ENCODE data around the gene KMT2C. TPM values are rescaled to one million over a fixed set of nuclear protein-coding genes. Genes with fewer than 3 reads are reported as not detected.

KMT2C gene
- total RNA-seq, 1 experiment from 2014 or later: 45.4 TPM

DNA sequence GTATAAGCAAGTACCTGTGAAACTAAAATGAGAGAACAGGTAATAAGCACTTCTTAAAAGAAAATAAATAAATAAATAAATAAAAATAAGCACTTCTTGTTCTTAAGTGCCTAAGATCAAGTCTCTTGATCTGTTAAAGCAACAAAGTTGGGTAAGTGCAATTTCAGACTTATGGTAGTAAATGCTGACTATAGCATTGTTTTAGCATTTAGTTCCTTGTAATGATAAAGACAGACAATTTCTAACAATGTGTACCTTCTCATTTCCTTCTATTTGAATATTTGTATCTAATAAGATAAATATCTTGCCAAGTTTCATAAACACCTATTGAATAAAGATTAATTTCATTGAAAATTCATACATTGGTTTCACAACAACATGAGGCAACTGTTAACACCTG, 323.0 kb downstream of the KMT2C start:
- Mint-ChIP-seq H3K4me3 (no peak overlapping the region), H3K27ac (no peak overlapping the region), H3K9me3 (peaks cover 5% of the 10 kb centered on the region; the same call in 1 of the 2 replicates), H3K4me1 (no peaks in the 10 kb centered on the region), H3K27me3 (ENCODE audit: low read depth) (no peaks in the 10 kb centered on the region), H3K36me3 (peaks cover 27% of the 10 kb centered on the region)
- DNase-seq (ENCODE audit: low spot score) (no peak), ATAC-seq (no peak)
- ChIA-PET CTCF (no interaction called here), POLR2A (no interaction called here)
- no peak for TF ChIP-seq ZNF416 (CRISPR knock-in tag; IDR thresholded peaks at IDR 0.05)
- TF ChIP-seq PRRX2 (CRISPR knock-in tag; IDR thresholded peaks at IDR 0.05): no peak
- no peak for TF ChIP-seq NFATC4 (CRISPR knock-in tag; IDR thresholded peaks at IDR 0.05)
- TF ChIP-seq, protein P1, sequence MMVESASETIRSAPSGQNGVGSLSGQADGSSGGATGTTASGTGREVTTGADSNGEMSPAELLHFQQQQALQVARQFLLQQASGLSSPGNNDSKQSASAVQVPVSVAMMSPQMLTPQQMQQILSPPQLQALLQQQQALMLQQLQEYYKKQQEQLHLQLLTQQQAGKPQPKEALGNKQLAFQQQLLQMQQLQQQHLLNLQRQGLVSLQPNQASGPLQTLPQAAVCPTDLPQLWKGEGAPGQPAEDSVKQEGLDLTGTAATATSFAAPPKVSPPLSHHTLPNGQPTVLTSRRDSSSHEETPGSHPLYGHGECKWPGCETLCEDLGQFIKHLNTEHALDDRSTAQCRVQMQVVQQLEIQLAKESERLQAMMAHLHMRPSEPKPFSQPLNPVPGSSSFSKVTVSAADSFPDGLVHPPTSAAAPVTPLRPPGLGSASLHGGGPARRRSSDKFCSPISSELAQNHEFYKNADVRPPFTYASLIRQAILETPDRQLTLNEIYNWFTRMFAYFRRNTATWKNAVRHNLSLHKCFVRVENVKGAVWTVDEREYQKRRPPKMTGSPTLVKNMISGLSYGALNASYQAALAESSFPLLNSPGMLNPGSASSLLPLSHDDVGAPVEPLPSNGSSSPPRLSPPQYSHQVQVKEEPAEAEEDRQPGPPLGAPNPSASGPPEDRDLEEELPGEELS (CRISPR knock-in tag; IDR thresholded peaks at IDR 0.05): no peak
- no peak for TF ChIP-seq RORB (CRISPR knock-in tag; IDR thresholded peaks at IDR 0.05)
- TF ChIP-seq FOXP1 (CRISPR knock-in tag; IDR thresholded peaks at IDR 0.05; ENCODE audit: borderline replicate concordance): no peak
- no peak for TF ChIP-seq RELA (CRISPR knock-in tag; IDR thresholded peaks at IDR 0.05; ENCODE audit: borderline replicate concordance)

DNA sequence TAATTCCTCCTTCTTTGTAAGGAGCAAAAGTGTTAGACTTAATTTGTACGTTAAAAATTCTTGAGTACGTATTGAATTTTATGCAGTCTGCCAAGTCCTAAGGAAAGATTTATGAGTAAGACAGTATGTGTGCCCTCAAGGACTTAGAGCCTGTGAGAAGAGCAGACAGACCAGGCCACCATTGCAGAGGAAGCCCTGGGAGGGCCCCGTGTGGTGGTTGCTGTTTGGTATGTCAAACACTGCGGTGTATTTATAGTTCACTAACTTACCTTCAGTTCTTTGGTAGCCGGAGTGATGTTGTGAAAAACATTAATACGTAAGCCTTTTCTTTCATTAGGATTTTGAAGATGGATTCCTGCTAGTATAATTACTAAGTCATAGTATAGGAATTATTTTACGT, 327.4 kb downstream of the KMT2C start:
- TF ChIP-seq, protein P2, sequence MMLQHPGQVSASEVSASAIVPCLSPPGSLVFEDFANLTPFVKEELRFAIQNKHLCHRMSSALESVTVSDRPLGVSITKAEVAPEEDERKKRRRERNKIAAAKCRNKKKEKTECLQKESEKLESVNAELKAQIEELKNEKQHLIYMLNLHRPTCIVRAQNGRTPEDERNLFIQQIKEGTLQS (CRISPR knock-in tag; conservative IDR thresholded peaks at IDR 0.05): no peak
- TF ChIP-seq FOXJ3 (CRISPR knock-in tag; IDR thresholded peaks at IDR 0.05; ENCODE audit: borderline replicate concordance) (no peak), TEAD1 (CRISPR knock-in tag; IDR thresholded peaks at IDR 0.05) (no peak), NR1H2 (CRISPR knock-in tag; IDR thresholded peaks at IDR 0.05) (no peak), NR3C1 (CRISPR knock-in tag; conservative IDR thresholded peaks at IDR 0.05; ENCODE audit: low read depth) (no peak), EMX1 (CRISPR knock-in tag; IDR thresholded peaks at IDR 0.05) (no peak), NFYB (CRISPR knock-in tag; conservative IDR thresholded peaks at IDR 0.05; ENCODE audit: low read depth) (no peak), ETV6 (CRISPR knock-in tag; IDR thresholded peaks at IDR 0.05) (no peak), ZBTB21 (CRISPR knock-in tag; IDR thresholded peaks at IDR 0.05; ENCODE audit: borderline replicate concordance) (no peak), ZNF317 (CRISPR knock-in tag; IDR thresholded peaks at IDR 0.05; ENCODE audit: borderline replicate concordance, low read depth) (no peak)
- TF ChIP-seq, protein P3, sequence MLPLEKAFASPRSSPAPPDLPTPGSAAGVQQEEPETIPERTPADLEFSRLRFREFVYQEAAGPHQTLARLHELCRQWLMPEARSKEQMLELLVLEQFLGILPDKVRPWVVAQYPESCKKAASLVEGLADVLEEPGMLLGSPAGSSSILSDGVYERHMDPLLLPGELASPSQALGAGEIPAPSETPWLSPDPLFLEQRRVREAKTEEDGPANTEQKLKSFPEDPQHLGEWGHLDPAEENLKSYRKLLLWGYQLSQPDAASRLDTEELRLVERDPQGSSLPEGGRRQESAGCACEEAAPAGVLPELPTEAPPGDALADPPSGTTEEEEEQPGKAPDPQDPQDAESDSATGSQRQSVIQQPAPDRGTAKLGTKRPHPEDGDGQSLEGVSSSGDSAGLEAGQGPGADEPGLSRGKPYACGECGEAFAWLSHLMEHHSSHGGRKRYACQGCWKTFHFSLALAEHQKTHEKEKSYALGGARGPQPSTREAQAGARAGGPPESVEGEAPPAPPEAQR (CRISPR knock-in tag; IDR thresholded peaks at IDR 0.05): no peak
- TF ChIP-seq, protein P4, sequence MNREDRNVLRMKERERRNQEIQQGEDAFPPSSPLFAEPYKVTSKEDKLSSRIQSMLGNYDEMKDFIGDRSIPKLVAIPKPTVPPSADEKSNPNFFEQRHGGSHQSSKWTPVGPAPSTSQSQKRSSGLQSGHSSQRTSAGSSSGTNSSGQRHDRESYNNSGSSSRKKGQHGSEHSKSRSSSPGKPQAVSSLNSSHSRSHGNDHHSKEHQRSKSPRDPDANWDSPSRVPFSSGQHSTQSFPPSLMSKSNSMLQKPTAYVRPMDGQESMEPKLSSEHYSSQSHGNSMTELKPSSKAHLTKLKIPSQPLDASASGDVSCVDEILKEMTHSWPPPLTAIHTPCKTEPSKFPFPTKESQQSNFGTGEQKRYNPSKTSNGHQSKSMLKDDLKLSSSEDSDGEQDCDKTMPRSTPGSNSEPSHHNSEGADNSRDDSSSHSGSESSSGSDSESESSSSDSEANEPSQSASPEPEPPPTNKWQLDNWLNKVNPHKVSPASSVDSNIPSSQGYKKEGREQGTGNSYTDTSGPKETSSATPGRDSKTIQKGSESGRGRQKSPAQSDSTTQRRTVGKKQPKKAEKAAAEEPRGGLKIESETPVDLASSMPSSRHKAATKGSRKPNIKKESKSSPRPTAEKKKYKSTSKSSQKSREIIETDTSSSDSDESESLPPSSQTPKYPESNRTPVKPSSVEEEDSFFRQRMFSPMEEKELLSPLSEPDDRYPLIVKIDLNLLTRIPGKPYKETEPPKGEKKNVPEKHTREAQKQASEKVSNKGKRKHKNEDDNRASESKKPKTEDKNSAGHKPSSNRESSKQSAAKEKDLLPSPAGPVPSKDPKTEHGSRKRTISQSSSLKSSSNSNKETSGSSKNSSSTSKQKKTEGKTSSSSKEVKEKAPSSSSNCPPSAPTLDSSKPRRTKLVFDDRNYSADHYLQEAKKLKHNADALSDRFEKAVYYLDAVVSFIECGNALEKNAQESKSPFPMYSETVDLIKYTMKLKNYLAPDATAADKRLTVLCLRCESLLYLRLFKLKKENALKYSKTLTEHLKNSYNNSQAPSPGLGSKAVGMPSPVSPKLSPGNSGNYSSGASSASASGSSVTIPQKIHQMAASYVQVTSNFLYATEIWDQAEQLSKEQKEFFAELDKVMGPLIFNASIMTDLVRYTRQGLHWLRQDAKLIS (CRISPR knock-in tag; IDR thresholded peaks at IDR 0.05; ENCODE audit: borderline replicate concordance): no peak
- TF ChIP-seq, protein P5, sequence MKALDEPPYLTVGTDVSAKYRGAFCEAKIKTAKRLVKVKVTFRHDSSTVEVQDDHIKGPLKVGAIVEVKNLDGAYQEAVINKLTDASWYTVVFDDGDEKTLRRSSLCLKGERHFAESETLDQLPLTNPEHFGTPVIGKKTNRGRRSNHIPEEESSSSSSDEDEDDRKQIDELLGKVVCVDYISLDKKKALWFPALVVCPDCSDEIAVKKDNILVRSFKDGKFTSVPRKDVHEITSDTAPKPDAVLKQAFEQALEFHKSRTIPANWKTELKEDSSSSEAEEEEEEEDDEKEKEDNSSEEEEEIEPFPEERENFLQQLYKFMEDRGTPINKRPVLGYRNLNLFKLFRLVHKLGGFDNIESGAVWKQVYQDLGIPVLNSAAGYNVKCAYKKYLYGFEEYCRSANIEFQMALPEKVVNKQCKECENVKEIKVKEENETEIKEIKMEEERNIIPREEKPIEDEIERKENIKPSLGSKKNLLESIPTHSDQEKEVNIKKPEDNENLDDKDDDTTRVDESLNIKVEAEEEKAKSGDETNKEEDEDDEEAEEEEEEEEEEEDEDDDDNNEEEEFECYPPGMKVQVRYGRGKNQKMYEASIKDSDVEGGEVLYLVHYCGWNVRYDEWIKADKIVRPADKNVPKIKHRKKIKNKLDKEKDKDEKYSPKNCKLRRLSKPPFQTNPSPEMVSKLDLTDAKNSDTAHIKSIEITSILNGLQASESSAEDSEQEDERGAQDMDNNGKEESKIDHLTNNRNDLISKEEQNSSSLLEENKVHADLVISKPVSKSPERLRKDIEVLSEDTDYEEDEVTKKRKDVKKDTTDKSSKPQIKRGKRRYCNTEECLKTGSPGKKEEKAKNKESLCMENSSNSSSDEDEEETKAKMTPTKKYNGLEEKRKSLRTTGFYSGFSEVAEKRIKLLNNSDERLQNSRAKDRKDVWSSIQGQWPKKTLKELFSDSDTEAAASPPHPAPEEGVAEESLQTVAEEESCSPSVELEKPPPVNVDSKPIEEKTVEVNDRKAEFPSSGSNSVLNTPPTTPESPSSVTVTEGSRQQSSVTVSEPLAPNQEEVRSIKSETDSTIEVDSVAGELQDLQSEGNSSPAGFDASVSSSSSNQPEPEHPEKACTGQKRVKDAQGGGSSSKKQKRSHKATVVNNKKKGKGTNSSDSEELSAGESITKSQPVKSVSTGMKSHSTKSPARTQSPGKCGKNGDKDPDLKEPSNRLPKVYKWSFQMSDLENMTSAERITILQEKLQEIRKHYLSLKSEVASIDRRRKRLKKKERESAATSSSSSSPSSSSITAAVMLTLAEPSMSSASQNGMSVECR (CRISPR knock-in tag; IDR thresholded peaks at IDR 0.05; ENCODE audit: borderline replicate concordance): no peak
- TF ChIP-seq, protein P6, sequence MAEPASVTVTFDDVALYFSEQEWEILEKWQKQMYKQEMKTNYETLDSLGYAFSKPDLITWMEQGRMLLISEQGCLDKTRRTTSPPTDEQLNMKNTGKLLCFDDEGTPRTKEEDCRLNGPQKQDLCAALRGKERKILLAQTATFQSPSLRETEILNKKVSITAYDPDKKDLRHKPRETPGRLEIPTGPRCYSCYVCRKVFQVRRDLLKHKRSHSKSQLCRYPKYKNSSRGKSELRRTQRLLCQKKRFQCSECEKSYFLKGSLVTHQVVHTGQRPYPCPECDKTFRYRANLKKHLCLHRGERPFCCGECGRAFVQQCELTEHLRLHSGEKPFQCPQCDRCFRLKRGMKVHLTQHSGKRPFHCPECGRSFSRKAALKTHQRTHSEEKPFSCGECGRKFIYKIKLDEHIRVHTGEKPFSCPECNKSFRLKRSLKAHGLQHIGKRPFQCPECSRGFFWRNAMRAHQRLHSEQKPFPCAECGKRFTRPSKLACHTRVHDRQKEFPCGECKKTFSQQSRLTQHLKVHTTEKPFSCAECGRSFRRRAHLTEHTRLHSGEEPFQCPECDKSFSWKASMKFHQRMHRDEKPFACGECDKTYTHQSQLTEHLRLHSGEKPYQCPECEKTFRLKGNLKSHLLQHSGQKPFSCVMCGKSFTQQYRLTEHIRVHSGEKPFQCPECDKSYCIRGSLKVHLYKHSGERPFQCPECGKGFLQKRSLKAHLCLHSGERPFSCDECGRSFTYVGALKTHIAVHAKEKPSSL (CRISPR knock-in tag; conservative IDR thresholded peaks at IDR 0.05): no peak
- ChIA-PET POLR2A (no interaction called here), CTCF (interaction anchor here (2.2 kb wide), 1 partner anchor 32 kb away, joined by 6 read pairs; no protein-coding TSS in a partner anchor)
- H3K4me1 Mint-ChIP-seq: no peaks in the 10 kb centered on the region
- DNase-seq (ENCODE audit: low spot score): no peak
- peaks cover 17% of the 10 kb centered on the region for H3K36me3 Mint-ChIP-seq
- no peak overlapping the region for H3K27ac Mint-ChIP-seq
- H3K27me3 Mint-ChIP-seq (ENCODE audit: low read depth): no peaks in the 10 kb centered on the region
- peak; percentile 60 for ATAC-seq
- H3K4me3 Mint-ChIP-seq: no peak overlapping the region
- no peaks in the 10 kb centered on the region for H3K9me3 Mint-ChIP-seq
